MCF 10A (cell line): ENCODE measurements around the gene EXOC4. TPM values are rescaled to one million over a fixed set of nuclear protein-coding genes. Genes with fewer than 3 reads are reported as not detected.

Source experiments
- BruUV-seq: library from RNA; stranded (reverse); fragments of 400-500 nt; replicated peaks from 2 replicates; lab custom pipeline; 2021; lab: Mats Ljungman, UMichigan
- CTCF ChIA-PET: fragments of 300-600 bp; sonication (Branson Sonifier 250); formaldehyde crosslinking; extraction: SDS; loops from one replicate; lab custom pipeline; 2021; ENCODE audit warnings: antibody characterized with exemption, inconsistent platforms; lab: Yijun Ruan, JAX
- POLR2A ChIA-PET: fragments of 300-600, 350-650 bp; sonication (Branson Sonifier 250); formaldehyde crosslinking; extraction: SDS; loops from one replicate; lab custom pipeline; 2020; ENCODE audit warnings: antibody characterized with exemption, inconsistent platforms; lab: Yijun Ruan, JAX
- DNase-seq: peaks from one replicate; pipeline ENCODE4 v3.0.0-alpha.2; 2018; ENCODE audit not compliant: unreplicated experiment
- H3K27ac Mint-ChIP-seq: one replicate; pipeline ENCODE4 v1.8.0; 2022; ENCODE audit warnings: mild to moderate bottlenecking, low read depth, mixed read lengths; ENCODE audit not compliant: unreplicated experiment
- H3K27me3 Mint-ChIP-seq: one replicate; pipeline ENCODE4 v1.8.0; 2022; ENCODE audit warnings: mixed read lengths; ENCODE audit not compliant: insufficient read depth, unreplicated experiment
- H3K36me3 Mint-ChIP-seq: one replicate; pipeline ENCODE4 v1.8.0; 2022; ENCODE audit warnings: mild to moderate bottlenecking, moderate library complexity, mixed read lengths; ENCODE audit not compliant: insufficient read depth, unreplicated experiment
- H3K4me1 Mint-ChIP-seq: one replicate; pipeline ENCODE4 v1.8.0; 2022; ENCODE audit warnings: mixed read lengths; ENCODE audit not compliant: insufficient read depth, unreplicated experiment
- H3K4me3 Mint-ChIP-seq: one replicate; pipeline ENCODE4 v1.8.0; 2022; ENCODE audit warnings: mild to moderate bottlenecking, moderate library complexity, mixed read lengths; ENCODE audit not compliant: unreplicated experiment
- H3K9me3 Mint-ChIP-seq: one replicate; pipeline ENCODE4 v1.8.0; 2022; ENCODE audit warnings: mixed read lengths; ENCODE audit not compliant: unreplicated experiment
- CTCF ChIP-seq: fragments of 200-600 bp; IDR thresholded peaks from one replicate; pipeline ENCODE4 v1.8.0; 2022; ENCODE audit warnings: antibody characterized with exemption, mild to moderate bottlenecking; ENCODE audit not compliant: unreplicated experiment
- intact Hi-C: fragments of 100-400 bp; cut with micrococcal nuclease; formaldehyde crosslinking; loops from 2 replicates; pipeline ENCODE4 v1.14.1; 2022
- total RNA-seq: library from RNA; stranded (reverse); gene quantifications from 2 replicates; pipeline ENCODE4 v1.2.3, GENCODE V29; 2022

EXOC4 gene
- total RNA-seq, 1 experiment from 2014 or later: 105 TPM

GRCh38 chr7:133706016-133706415 is 453.1 kb downstream of the EXOC4 start:
- TF ChIP-seq CTCF: no peak
- no peak for DNase-seq
- TSS peak; percentile 81 for BruUV-seq
- ChIA-PET POLR2A (no interaction called here), CTCF (no interaction called here)
- Mint-ChIP-seq H3K4me3 (no peak overlapping the region), H3K27ac (peak overlapping the region; percentile 68), H3K4me1 (peaks cover 24% of the 10 kb centered on the region), H3K27me3 (no peaks in the 10 kb centered on the region), H3K9me3 (no peaks in the 10 kb centered on the region), H3K36me3 (no peaks in the 10 kb centered on the region)
- intact Hi-C loops: no loop called here

- Mint-ChIP-seq H3K4me3 (no peak overlapping the region), H3K9me3 (no peaks in the 10 kb centered on the region), H3K27ac (no peak overlapping the region), H3K27me3 (no peaks in the 10 kb centered on the region), H3K4me1 (peaks cover 20% of the 10 kb centered on the region), H3K36me3 (no peaks in the 10 kb centered on the region)
- POLR2A ChIA-PET: interaction anchor here (0.5 to 0.8 kb wide), 3 partner anchors 11 to 349 kb away, joined by 3 read pairs; no protein-coding TSS in a partner anchor
- intact Hi-C loops: no loop called here
- no peak for DNase-seq
- CTCF ChIA-PET: no interaction called here
- BruUV-seq: no TSS peak
- TF ChIP-seq CTCF: no peak
Observed at GRCh38 chr7:133709036-133709880, 456.4 kb downstream of the EXOC4 start.

- POLR2A ChIA-PET: no interaction called here
- H3K27ac Mint-ChIP-seq: no peak overlapping the region
Observed at GRCh38 chr7:133712544-133712943, 459.7 kb downstream of the EXOC4 start.

More at GRCh38 chr7:133712544-133712943, 459.7 kb downstream of the EXOC4 start:
- no peak for DNase-seq
- BruUV-seq: no TSS peak
- Mint-ChIP-seq H3K4me3 (no peak overlapping the region), H3K36me3 (no peaks in the 10 kb centered on the region), H3K9me3 (no peaks in the 10 kb centered on the region), H3K27me3 (no peaks in the 10 kb centered on the region), H3K4me1 (peaks cover 5% of the 10 kb centered on the region)
- intact Hi-C loops: no loop called here
- TF ChIP-seq CTCF: no peak
- CTCF ChIA-PET: interaction anchor here (0.6 kb wide), 3 partner anchors 16 to 709 kb away, joined by 3 to 6 read pairs (median 3); no protein-coding TSS in a partner anchor
